ENCODE measurements around the gene ATP7B. TPM values are rescaled to one million over a fixed set of nuclear protein-coding genes. Genes with fewer than 3 reads are reported as not detected.

ATP7B gene
- total and polyA plus RNA-seq, 2 of the 4 experiments (the other 2 are of a cell fraction) = 2.7 to 2.9 TPM

GRCh38 chr13:52004511-52005170 lies 6.6 kb downstream of the ATP7B start:
- Histone ChIP-seq H3K9me3 (ENCODE audit: control insufficient read depth, insufficient read depth, low read length) (no peaks in the 10 kb centered on the region), H2BK15ac (ENCODE audit: low read depth, low read length) (no peak overlapping the region), H3K4me2 (ENCODE audit: low read depth, low read length) (no peak overlapping the region), H2BK20ac (ENCODE audit: low read depth, low read length) (no peak overlapping the region), H3K23ac (ENCODE audit: low read depth, low read length) (no peak overlapping the region), H2BK5ac (ENCODE audit: low read depth, low read length, poor library complexity, severe bottlenecking) (no peak overlapping the region), H3K18ac (ENCODE audit: low read depth, low read length) (no peak overlapping the region), H3K9ac (ENCODE audit: low read depth, low read length) (no peak overlapping the region), H2AK5ac (ENCODE audit: low read depth, low read length) (no peak overlapping the region), H3K4ac (ENCODE audit: low read depth, low read length) (no peak overlapping the region), H4K5ac (ENCODE audit: low read depth, low read length) (no peak overlapping the region), H3K79me1 (ENCODE audit: low read depth in 1 of 2, low read length in 2 of 2) (no peaks in the 10 kb centered on the region), H2AK9ac (replicated peaks; ENCODE audit: low read depth, low read length, poor library complexity) (no peak overlapping the region), H3K14ac (replicated peaks; ENCODE audit: low read depth, low read length) (no peak overlapping the region), H3K56ac (ENCODE audit: extremely low read depth, insufficient read depth, low read length) (no peak overlapping the region), H3K4me3 (ENCODE audit: insufficient read depth, low read depth, low read length) (no peak overlapping the region), H3K4me1 (ENCODE audit: control insufficient read depth, insufficient read depth, low read length) (peaks cover 3% of the 10 kb centered on the region; the same call in 1 of the 2 replicates), H2AFZ (replicated peaks; ENCODE audit: low read length, poor library complexity) (no peak overlapping the region), H4K20me1 (ENCODE audit: insufficient read depth, low read length) (peaks cover 5% of the 10 kb centered on the region; the same call in 1 of the 2 replicates), H4K8ac (ENCODE audit: low read depth in 2 of 2, low read length in 2 of 2) (no peak overlapping the region), H2BK120ac (ENCODE audit: low read depth, low read length) (no peak overlapping the region), H3K36me3 (ENCODE audit: control insufficient read depth, insufficient read depth, low read length) (no peaks in the 10 kb centered on the region), H3K9me1 (ENCODE audit: insufficient read depth, low read length) (no peaks in the 10 kb centered on the region), H3K27ac (ENCODE audit: insufficient read depth, low read length) (no peak overlapping the region), H4K91ac (ENCODE audit: insufficient read depth, low read depth, low read length) (no peak overlapping the region), H3K27me3 (ENCODE audit: control insufficient read depth, insufficient read depth, low read length) (peaks cover 17% of the 10 kb centered on the region)
- ChIA-PET CTCF (no interaction called here), POLR2A (ENCODE audit: unreplicated experiment) (no interaction called here)
- TF ChIP-seq RFX5 (IDR thresholded peaks at IDR 0.05; ENCODE audit: low read depth, low read length) = no peak
- TF ChIP-seq RCOR1 (IDR thresholded peaks at IDR 0.05; ENCODE audit: insufficient replicate concordance, low read length) = no peak
- no peak for TF ChIP-seq USF2 (IDR thresholded peaks at IDR 0.05; ENCODE audit: low read depth, low read length)
- no peak for TF ChIP-seq CHD1 (IDR thresholded peaks at IDR 0.05; ENCODE audit: low read depth, low read length)
- no peak for TF ChIP-seq RAD21 (IDR thresholded peaks at IDR 0.05; ENCODE audit: low read length)
- TF ChIP-seq NFE2L2 (IDR thresholded peaks at IDR 0.05; ENCODE audit: low read depth, low read length) = no peak
- TF ChIP-seq POLR2A (IDR thresholded peaks at IDR 0.05; ENCODE audit: low read depth, low read length) = no peak
- TF ChIP-seq MXI1 (IDR thresholded peaks at IDR 0.05; ENCODE audit: borderline replicate concordance, low read depth, low read length) = no peak
- no peak for TF ChIP-seq MAFK (IDR thresholded peaks at IDR 0.05; ENCODE audit: low read depth, low read length)
- no peak for TF ChIP-seq CEBPB (IDR thresholded peaks at IDR 0.05; ENCODE audit: low read depth, low read length)
- no peak for TF ChIP-seq MAZ (IDR thresholded peaks at IDR 0.05; ENCODE audit: borderline replicate concordance, low read depth, low read length)
- TF ChIP-seq CTCF (conservative IDR thresholded peaks at IDR 0.05; ENCODE audit: low read depth, low read length) = no peak
- TF ChIP-seq ELK1 (IDR thresholded peaks at IDR 0.05; ENCODE audit: borderline replicate concordance, low read depth, low read length) = no peak
- no TSS peak for BruUV-seq (replicated peaks)
- no peak for ATAC-seq (ENCODE audit: low read depth)
- WGBS, 2 experiments (ENCODE audit: extremely low coverage in 2 of 2, insufficient read length in 1 of 2) = 71% methylated on average over 3 of the region's 7 CpGs; no CpG with 5 or more reads in 1 of the 2 experiments
- dilution Hi-C loops (cut with HindIII; ENCODE audit: low sequenced_read_pairs, unreplicated experiment) (no loop called here), in situ Hi-C loops (cut with MboI; ENCODE audit: low sequenced_read_pairs) (loop anchor here (5.0 to 25.0 kb wide), 2 partner anchors 123 to 458 kb away; partner anchors contain the start of genes CKAP2, NEK5 and VPS36), intact Hi-C loops (cut with micrococcal nuclease) (loop anchor here (5.0 kb wide), 1 partner anchor 198 kb away; no protein-coding TSS in a partner anchor)
- no peak for DNase-seq

All from IMR-90 (cell line).